ENCODE measurements around the gene GTF2A1.

The GTF2A1 gene

DNA sequence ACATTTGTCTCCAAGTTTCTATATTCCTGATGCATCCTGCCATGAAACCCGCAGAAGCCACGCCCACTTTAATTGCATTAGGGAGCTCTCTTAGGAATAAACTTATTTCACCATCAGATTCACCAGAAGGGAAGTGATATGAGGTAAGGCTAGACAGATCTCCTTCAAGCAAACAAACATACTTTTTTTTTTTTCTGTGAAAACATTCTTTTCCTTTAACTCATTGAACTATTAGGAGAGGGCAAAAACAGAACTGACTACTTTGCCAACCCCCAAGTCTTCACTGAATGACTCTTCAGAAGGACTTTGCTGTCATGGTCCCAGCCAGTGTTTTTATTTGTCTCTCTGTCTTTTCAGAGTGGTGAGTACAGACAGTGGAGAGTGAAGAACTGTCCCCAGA lies 48.4 kb downstream of the GTF2A1 start:
- TF ChIP-seq, protein P1, sequence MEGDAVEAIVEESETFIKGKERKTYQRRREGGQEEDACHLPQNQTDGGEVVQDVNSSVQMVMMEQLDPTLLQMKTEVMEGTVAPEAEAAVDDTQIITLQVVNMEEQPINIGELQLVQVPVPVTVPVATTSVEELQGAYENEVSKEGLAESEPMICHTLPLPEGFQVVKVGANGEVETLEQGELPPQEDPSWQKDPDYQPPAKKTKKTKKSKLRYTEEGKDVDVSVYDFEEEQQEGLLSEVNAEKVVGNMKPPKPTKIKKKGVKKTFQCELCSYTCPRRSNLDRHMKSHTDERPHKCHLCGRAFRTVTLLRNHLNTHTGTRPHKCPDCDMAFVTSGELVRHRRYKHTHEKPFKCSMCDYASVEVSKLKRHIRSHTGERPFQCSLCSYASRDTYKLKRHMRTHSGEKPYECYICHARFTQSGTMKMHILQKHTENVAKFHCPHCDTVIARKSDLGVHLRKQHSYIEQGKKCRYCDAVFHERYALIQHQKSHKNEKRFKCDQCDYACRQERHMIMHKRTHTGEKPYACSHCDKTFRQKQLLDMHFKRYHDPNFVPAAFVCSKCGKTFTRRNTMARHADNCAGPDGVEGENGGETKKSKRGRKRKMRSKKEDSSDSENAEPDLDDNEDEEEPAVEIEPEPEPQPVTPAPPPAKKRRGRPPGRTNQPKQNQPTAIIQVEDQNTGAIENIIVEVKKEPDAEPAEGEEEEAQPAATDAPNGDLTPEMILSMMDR (IDR thresholded peaks at IDR 0.05; ENCODE audit: low read depth, low read length): no peak
- Histone ChIP-seq H3K4me3 (ENCODE audit: low read depth, low read length) (no peak overlapping the region), H3K27ac (no peak overlapping the region), H3K27me3 (ENCODE audit: insufficient read depth, low read depth, severe bottlenecking) (no peaks in the 10 kb centered on the region), H3K36me3 (no peaks in the 10 kb centered on the region), H3K9me3 (ENCODE audit: severe bottlenecking) (no peaks in the 10 kb centered on the region)
- DNase-seq: no peak

DNA sequence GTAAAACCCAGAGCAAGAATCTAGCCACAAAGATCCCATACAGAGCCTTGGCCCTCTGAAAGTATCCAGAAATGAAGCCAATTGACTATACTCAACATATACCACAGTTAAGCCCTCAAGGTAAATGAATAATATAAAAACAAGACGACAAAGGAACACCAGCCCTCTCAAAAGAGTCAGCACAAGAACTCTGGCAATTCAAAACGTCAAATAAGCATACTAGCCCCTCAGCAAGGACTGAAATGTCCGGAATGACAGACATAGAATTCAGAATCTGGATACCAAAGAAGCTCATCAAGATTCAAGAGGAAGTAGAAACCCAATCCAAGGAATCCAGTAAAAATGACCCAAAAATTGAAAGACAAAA lies 49.9 kb downstream of the GTF2A1 start:
- no peaks in the 10 kb centered on the region for H3K27me3 ChIP-seq (ENCODE audit: insufficient read depth, low read depth, severe bottlenecking)
- no peaks in the 10 kb centered on the region for H3K9me3 ChIP-seq (ENCODE audit: severe bottlenecking)
- H3K4me3 ChIP-seq (ENCODE audit: low read depth, low read length): peak overlapping the region; percentile 44
- H3K27ac ChIP-seq: no peak overlapping the region
- TF ChIP-seq, protein P1 (IDR thresholded peaks at IDR 0.05; ENCODE audit: low read depth, low read length): no peak
- H3K36me3 ChIP-seq: no peaks in the 10 kb centered on the region
- no peak for DNase-seq

- Histone ChIP-seq H3K27me3 (ENCODE audit: insufficient read depth, low read depth, severe bottlenecking) (no peaks in the 10 kb centered on the region), H3K9me3 (ENCODE audit: severe bottlenecking) (no peaks in the 10 kb centered on the region), H3K36me3 (no peaks in the 10 kb centered on the region), H3K4me3 (ENCODE audit: low read depth, low read length) (peak overlapping the region; percentile 44), H3K27ac (peak overlapping the region; percentile 87)
- peak; percentile 92 for DNase-seq
- TF ChIP-seq, protein P1 (IDR thresholded peaks at IDR 0.05; ENCODE audit: low read depth, low read length): peak; percentile 70
Measured at GRCh38 chr14:81170104-81170828, 50.5 kb downstream of the GTF2A1 start.

- no peaks in the 10 kb centered on the region for H3K36me3 ChIP-seq
- peak overlapping the region; percentile 44 for H3K4me3 ChIP-seq (ENCODE audit: low read depth, low read length)
- TF ChIP-seq, protein P1 (IDR thresholded peaks at IDR 0.05; ENCODE audit: low read depth, low read length): no peak
- DNase-seq: no peak
- H3K27ac ChIP-seq: peak overlapping the region; percentile 87; the same call in 1 of the 2 replicates
- H3K27me3 ChIP-seq (ENCODE audit: insufficient read depth, low read depth, severe bottlenecking): no peaks in the 10 kb centered on the region
- H3K9me3 ChIP-seq (ENCODE audit: severe bottlenecking): no peaks in the 10 kb centered on the region
Measured at GRCh38 chr14:81169711-81170103, 51.1 kb downstream of the GTF2A1 start.

GRCh38 chr14:81169267-81169666 lies 51.5 kb downstream of the GTF2A1 start:
- H3K9me3 ChIP-seq (ENCODE audit: severe bottlenecking): no peaks in the 10 kb centered on the region
- no peaks in the 10 kb centered on the region for H3K36me3 ChIP-seq
- no peak for DNase-seq
- no peaks in the 10 kb centered on the region for H3K27me3 ChIP-seq (ENCODE audit: insufficient read depth, low read depth, severe bottlenecking)
- H3K27ac ChIP-seq: no peak overlapping the region
- TF ChIP-seq, protein P1 (IDR thresholded peaks at IDR 0.05; ENCODE audit: low read depth, low read length): no peak
- H3K4me3 ChIP-seq (ENCODE audit: low read depth, low read length): no peak overlapping the region

- Histone ChIP-seq H3K27ac (no peak overlapping the region), H3K9me3 (ENCODE audit: severe bottlenecking) (no peaks in the 10 kb centered on the region), H3K36me3 (no peaks in the 10 kb centered on the region), H3K27me3 (ENCODE audit: insufficient read depth, low read depth, severe bottlenecking) (no peaks in the 10 kb centered on the region), H3K4me3 (ENCODE audit: low read depth, low read length) (no peak overlapping the region)
- TF ChIP-seq, protein P1 (IDR thresholded peaks at IDR 0.05; ENCODE audit: low read depth, low read length): no peak
- DNase-seq: no peak
Measured at GRCh38 chr14:81166121-81166520, 54.6 kb downstream of the GTF2A1 start.
